HG02970 (cell line): ENCODE measurements around the gene FHIT.

Experiments
- ATAC-seq: cut with Tn5 transposase; IDR thresholded peaks from one replicate; pipeline ENCODE4 v1.9.1; 2021; ENCODE audit warnings: mild to moderate bottlenecking, moderate library complexity, moderate number of reproducible peaks; ENCODE audit not compliant: unreplicated experiment, low FRiP score

Gene FHIT

DNA sequence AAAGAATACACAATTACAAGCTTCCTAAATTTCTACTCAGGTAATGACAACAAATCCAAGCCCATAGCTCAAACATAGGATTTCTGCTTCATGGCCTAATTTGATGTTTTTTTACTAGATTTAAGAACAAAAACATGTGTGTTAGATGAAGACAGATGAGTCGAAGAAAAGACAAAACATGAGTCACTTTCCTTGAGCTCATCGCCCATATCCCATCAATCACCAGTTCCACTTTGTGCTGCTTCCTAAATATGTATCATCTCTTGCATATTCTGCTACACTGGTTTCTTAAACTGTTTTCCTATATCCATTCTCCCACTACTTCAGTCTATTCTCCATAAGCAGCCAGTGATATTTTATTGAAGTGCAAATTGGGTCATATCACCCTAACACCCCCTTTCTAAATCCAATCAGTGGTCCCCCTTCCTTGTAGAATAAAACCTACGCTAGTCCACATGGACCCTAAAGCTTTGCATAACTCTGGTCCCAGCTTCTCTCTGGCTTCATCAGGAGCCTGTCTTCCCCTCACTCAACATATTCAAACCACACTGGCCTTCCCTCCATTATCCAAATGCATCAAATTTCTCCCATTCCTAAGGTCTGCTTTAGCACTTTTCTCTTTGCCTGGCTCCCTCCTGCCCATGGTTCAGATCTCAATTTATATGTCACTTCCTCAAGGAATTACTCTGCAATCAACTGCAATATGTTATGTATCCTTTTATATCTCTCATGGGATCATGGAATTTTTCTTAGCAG is 1033.9 kb downstream of the FHIT start:
- no peak for ATAC-seq

- no peak for ATAC-seq
Measured at GRCh38 chr3:60216462-60217075, 1034.7 kb downstream of the FHIT start.

GRCh38 chr3:60215946-60216345 is 1035.3 kb downstream of the FHIT start:
- ATAC-seq, result no peak

DNA sequence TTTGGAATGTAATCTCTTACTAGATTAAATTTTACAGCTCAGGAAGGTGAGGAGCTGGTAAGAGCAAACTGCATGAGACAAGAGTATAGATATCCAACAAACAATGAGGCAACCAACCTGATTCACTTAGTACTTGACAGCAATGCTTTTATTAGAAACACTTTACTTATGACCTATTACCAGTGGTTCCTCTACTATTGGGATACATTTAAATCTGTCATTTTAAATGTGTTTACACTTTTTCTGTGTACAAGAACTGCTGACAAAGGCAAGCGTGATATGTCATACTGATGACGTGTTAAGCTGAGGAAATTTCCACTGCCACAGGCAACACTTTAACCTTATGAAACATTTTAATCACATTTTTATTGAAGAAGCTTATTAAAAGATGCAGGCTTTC is 1043.3 kb downstream of the FHIT start:
- ATAC-seq, result no peak

DNA sequence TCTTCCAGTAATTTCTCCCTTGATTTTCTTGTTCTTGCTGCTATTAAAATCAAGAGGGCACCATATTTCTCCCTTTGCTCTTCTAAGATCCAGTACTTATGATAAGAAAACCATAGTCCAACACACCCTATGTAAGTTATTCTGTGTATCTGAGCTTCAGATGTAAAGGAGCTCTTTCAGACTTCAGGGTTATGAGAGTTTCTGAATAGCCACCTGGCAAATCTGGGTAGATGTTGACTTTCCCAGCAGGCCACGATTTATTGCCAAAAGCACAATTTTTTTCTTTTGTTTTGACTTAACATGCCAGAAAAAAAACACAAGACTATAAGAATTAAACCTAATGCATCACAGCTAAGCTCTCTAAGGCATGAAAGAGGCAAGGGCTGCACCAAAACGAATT is 1045.0 kb downstream of the FHIT start:
- no peak for ATAC-seq

DNA sequence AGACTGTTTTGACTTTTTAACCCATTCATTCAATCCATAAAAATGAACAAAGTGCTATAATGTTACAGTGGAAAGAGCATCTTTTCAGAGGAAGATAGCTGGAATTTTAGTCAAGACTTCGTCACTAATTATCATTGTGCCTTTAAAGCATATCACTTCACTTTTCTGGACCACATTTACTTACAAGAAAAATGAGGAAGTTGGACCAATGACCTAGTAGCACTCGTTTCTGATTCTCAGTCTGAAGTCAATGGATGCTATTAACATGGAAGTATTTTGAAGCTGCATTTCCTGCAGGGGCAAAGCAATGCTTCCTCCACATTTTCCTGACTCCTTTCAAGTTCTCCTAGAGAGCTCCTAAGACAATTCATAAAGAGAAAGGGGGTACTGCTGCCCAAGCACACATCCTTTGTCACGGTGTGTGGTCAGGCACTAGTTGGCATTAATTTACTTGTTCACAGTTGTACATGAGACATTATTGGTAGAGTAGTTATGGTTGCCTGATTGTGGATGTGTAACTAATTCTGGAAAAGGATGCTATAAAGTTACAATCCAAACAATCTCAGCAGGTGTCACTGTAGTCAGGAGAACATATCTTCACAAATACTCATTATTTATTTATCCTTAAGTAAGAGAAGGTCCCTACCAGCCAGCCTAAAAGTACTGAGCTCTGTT is 1049.1 kb downstream of the FHIT start:
- no peak for ATAC-seq

DNA sequence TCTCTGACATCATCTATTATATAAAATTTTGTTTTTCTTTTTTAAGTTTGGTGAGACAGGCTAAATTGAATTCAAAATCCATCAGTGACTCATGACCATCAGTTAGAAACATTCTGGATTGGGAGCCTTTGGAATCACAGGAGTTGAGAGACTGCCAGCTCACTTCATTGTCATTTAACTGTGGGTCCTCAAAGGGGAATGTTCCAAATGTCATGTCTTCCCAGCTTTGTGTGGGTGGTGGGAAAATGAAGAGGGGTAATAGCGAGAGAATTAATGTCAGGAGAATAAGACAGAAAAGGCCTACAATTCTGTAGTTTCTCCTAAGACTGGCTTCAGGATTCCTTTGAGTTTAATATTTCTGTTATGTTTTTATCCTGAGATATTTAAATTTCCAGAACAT is 1051.9 kb downstream of the FHIT start:
- no peak for ATAC-seq

DNA sequence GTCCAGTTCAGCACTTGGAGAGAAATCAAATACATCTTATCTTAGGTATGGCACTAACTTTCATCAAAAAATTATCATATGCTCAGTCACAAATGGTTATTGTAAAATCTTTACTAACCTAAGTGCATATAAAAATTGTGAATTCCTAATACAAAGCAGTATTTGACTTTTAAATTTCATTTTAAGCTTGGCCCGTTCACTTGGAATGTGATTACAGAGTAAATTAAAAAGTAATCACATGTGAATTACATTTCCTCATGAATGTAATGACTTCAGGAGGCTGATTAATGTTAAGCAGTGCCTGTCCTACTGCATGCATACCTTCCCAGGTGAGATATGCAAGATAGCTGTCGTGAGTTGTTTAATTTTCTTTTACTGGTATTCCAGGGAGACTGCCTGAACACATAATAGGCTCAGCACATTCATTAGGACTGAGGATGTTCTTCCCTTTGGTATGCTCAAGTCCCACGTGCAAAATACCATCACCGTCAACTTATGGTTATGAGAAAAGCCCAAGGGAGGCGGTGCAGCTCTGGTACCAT is 1053.0 kb downstream of the FHIT start:
- ATAC-seq, result no peak

- ATAC-seq, result no peak
Measured at GRCh38 chr3:60192297-60193114, 1058.7 kb downstream of the FHIT start.

GRCh38 chr3:60190073-60190472 is 1061.2 kb downstream of the FHIT start:
- no peak for ATAC-seq

DNA sequence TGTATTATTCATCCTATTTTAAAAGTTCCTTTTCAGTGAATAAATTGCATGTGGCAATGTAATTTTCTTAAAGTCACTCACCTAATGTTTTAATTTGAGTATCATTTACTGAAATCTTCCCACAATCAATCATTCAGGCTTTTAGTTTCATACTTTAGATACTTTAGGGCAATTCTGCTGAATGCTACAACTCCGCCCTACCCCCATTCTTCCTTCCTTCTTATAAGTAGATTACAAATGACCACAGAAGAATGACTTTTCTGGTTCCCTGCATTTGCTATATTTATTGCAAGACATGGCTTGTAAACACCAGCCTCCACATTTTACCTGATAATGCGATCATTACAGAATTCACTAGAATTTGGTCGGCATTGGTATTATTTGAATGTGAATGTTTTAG is 1061.9 kb downstream of the FHIT start:
- no peak for ATAC-seq

- no peak for ATAC-seq
Measured at GRCh38 chr3:60188803-60189202, 1062.4 kb downstream of the FHIT start.

- ATAC-seq, result no peak
Measured at GRCh38 chr3:60187343-60187742, 1063.9 kb downstream of the FHIT start.

DNA sequence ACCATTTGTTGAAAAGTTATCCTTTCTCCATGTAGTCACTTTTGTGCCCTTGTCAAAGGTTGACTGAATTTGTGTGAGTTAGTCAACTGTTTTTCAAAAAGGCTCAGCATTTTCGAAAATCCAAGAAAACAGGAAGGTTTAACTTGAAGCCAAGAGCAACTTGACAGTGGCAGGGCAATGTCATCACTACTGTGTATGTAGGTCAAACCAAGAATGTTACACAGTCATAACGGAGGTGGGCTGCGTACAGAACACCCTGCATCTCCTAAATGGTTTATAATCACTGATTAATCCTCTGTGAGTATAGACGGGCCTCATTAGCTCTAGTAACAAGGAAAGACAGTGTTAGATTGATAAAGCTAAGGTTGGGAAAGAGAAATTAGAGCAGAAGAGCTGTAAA is 1064.9 kb downstream of the FHIT start:
- no peak for ATAC-seq

DNA sequence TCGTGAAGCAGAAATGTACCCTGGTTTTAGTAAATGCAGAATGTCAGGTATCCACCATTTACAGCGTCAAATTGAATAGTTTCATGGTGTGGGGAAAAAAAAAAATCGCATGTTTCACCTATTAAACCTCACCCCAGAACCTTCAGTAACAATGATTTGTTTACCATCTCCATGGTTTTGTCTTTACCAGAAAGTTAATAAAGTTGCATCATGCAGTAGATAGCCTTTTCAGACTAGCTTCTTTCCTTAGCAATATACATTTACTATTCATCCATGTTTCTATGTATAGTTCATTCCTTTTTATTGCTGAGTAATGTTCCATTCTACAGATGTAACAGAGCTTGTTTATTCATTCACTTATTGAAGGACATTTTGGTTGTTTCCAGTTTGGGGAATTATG is 1066.1 kb downstream of the FHIT start:
- no peak for ATAC-seq

- no peak for ATAC-seq
Measured at GRCh38 chr3:60182697-60183096, 1068.6 kb downstream of the FHIT start.

DNA sequence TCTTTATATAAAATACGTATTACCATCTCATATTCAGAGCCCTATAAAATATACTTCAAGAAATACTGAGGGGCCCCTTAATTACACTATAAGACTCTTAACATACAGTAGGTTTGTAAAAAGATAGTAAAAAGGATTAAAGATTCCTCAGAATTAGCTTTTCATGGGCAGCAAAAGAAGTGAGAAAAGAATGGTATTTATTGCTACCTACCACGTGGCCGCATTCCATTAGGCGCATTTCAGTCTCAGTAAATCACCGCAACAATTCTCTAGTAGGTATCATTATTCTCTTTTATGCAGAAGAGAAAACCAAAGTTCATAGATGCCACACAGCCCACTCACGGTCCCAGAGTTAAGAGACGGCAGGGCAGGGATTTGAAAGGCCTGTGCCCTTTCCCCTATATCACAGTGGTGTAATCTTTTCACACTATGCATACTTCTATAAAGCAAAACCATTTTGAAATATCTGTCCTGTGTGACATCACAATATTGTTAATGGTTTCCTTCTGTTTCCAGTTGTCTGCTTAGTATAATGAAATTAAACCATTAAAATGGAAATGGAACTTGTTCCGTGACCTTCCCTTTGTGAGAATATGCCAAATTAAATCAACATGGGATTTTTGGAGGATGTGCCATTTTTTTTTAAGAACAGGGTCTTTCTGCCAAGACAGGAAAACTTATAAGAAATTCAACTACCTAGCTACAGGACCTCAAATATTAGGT is 1072.2 kb downstream of the FHIT start:
- ATAC-seq, result no peak

DNA sequence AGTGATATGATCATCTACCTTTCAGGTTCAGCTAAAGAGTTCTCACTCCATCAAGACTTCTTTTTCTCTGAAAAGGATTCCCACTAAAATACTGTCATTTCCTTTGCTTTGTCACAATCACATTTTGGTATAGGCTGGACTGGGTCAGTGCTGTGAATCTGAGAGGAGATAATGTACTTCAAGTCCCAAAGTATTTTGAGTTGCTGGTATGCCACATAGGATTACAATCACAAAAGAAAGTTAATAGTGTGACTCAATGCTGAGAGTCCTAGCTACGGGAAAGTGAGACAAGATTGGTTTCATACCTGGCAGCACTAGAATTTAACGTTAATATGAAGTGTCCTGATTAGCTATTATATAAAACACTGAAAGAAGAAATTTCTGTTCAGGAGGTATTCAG is 1073.5 kb downstream of the FHIT start:
- no peak for ATAC-seq

DNA sequence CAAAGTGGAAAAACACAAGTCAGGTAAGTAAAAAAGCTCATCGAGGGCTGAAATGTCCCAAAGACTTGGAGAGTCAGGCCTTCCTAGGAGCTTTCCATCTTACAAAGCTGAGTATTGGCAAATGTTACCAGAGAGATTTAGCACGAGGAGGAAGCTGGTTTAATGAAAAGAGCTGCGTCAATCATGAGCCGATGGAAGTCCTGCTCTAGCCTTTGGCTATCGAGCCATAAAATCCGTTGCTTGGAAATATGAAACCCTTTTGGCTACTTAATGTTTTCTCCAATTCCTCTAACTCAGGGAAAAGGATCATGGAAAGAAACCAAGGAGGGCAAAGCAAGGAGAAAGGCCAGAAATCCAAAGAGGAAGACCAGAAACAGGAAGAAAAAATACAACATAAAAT is 1074.6 kb downstream of the FHIT start:
- ATAC-seq, result no peak

DNA sequence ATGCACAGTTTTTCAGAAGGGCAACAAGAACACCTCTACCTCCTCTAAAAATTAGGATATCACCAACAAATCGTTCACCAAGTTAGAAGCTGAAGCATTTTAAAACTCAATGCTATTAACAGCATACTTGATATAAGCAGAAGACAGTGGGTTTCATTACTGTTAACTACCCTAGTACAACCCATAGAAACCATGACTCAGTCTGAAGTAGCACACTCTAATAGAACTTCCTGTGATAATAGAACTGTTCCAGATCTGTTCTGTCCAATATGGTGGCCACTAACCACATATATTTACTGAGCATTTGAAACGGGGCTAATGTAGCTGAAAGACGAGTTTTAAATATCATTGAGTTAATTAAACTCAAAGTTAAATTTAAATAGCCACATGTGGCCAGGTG is 1075.6 kb downstream of the FHIT start:
- ATAC-seq, result no peak
